Panc1 (cell line): ENCODE data around the gene RIMBP2.

Source experiments
- POLR2AphosphoS5 ChIP-seq: IDR thresholded peaks from 2 replicates; pipeline ENCODE4 v1.6.1; 2012; ENCODE audit warnings: mild to moderate bottlenecking, low read depth, low read length, moderate library complexity
- TCF7L2 ChIP-seq: IDR thresholded peaks from 2 replicates; pipeline ENCODE4 v1.6.1; 2011; ENCODE audit warnings: mild to moderate bottlenecking, low read depth, low read length, inconsistent platforms
- TF ChIP-seq, protein P1 (sequence below): fragments of 450-650 bp; IDR thresholded peaks from 2 replicates; pipeline ENCODE4 v1.5.1; 2017; ENCODE audit warnings: mild to moderate bottlenecking

DNA sequence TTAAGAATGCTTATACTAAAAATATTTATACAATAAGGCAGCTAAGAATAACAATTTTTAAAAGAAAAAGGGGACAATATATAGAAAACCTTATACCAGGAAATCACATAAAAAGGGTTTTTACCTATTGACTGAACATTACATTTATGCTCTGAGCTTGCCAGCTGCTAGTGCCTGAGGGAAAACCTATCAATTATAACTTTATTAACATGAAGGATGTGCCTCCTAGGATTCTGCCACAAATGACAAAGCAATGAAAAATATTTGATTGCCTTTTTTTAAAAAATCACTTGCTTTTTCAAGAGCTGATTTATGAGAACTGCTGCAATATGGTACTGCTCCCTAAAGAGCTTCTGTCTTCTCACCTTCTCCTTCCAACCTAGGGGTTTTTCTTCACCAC is 185.7 kb downstream of the RIMBP2 start:
- TF ChIP-seq, protein P1, sequence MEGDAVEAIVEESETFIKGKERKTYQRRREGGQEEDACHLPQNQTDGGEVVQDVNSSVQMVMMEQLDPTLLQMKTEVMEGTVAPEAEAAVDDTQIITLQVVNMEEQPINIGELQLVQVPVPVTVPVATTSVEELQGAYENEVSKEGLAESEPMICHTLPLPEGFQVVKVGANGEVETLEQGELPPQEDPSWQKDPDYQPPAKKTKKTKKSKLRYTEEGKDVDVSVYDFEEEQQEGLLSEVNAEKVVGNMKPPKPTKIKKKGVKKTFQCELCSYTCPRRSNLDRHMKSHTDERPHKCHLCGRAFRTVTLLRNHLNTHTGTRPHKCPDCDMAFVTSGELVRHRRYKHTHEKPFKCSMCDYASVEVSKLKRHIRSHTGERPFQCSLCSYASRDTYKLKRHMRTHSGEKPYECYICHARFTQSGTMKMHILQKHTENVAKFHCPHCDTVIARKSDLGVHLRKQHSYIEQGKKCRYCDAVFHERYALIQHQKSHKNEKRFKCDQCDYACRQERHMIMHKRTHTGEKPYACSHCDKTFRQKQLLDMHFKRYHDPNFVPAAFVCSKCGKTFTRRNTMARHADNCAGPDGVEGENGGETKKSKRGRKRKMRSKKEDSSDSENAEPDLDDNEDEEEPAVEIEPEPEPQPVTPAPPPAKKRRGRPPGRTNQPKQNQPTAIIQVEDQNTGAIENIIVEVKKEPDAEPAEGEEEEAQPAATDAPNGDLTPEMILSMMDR: no peak
- no peak for TF ChIP-seq POLR2AphosphoS5
- TF ChIP-seq TCF7L2: no peak
